Immature natural killer cell (primary cell): ENCODE results near the gene MVB12B. TPM values are rescaled to one million over a fixed set of nuclear protein-coding genes. Genes with fewer than 3 reads are reported as not detected.

Experiments
- DNase-seq, 3 donors: peaks; one replicate each; pipeline ENCODE4 v3.0.0; 2022; ENCODE audit warnings: mixed read lengths in 1 of 3
- H3K27ac Mint-ChIP-seq, 6 donors: one replicate each; pipeline ENCODE4 v1.8.0; 2020; ENCODE audit warnings: mixed read lengths in 6 of 6, mild to moderate bottlenecking in 5 of 6, inconsistent platforms in 4 of 6, moderate library complexity in 3 of 6
- H3K27me3 Mint-ChIP-seq, 3 donors: one replicate each; pipeline ENCODE4 v1.8.0; 2020 to 2021; ENCODE audit warnings: low read depth in 3 of 3, mild to moderate bottlenecking in 3 of 3, mixed read lengths in 3 of 3, moderate library complexity in 3 of 3, inconsistent platforms in 1 of 3
- H3K36me3 Mint-ChIP-seq, 3 donors: one replicate each; pipeline ENCODE4 v1.8.0; 2020; ENCODE audit warnings: mixed read lengths in 3 of 3, inconsistent platforms in 2 of 3, mild to moderate bottlenecking in 2 of 3
- H3K4me1 Mint-ChIP-seq, 2 donors: one replicate each; pipeline ENCODE4 v1.8.0; 2020; ENCODE audit warnings: inconsistent platforms in 2 of 2, mild to moderate bottlenecking in 2 of 2, mixed read lengths in 2 of 2, moderate library complexity in 1 of 2
- H3K4me3 Mint-ChIP-seq, 5 donors: one replicate each; pipeline ENCODE4 v1.8.0; 2020; ENCODE audit warnings: mild to moderate bottlenecking in 5 of 5, mixed read lengths in 5 of 5, inconsistent platforms in 3 of 5, moderate library complexity in 3 of 5
- H3K9me3 Mint-ChIP-seq, 6 donors: one replicate each; pipeline ENCODE4 v1.8.0; 2020; ENCODE audit warnings: mild to moderate bottlenecking in 6 of 6, mixed read lengths in 6 of 6, inconsistent platforms in 4 of 6, moderate library complexity in 3 of 6
- polyA plus RNA-seq, 3 donors: library from polyadenylated mRNA; unstranded; fragments of 300-500 nt; fragmentation: Illumina TruSeq; gene quantifications; one replicate each; pipeline ENCODE4 v1.2.3, GENCODE V29; 2021

MVB12B gene
- polyA plus RNA-seq, 3 donors from 2014 or later: 0.54 to 1.2 TPM; not detected in 1

DNA sequence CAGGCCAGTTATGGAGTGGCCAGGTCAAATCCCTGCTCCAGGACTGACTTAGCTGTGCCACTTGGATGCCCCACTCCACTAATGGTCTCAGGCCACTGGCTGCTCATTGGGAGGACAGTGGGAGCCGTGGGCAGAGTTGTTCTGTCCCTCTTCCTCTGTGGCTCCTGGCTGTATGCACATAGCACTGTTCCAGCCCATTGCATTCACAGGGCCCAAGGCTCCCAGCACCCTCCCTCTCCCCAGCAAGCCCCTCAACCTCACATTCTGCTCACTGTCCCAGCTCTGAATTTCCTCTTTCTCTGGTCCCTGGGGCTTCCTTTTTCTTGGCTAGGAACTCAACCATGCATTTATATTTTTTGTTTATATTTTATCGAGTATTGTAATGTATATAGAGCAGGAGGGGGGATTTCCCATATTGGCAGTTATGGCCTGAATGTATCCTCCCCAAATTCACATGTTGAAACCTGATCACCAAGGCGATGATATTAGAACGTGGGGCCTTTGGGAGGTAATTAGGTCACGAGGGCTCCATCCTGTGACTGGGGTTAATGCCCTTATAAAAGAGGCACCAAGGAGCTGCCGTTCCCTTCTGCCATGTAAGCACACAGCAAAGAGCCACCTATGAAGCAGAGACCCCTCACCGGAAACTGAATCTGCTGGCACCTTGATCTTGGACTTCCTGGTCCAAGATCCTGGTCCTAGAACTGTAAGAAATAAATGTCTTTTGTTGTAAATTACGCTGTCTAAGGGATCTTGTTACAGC, 17.0 kb upstream of the MVB12B start:
- no peaks in the 10 kb centered on the region for H3K36me3 Mint-ChIP-seq
- no peak for DNase-seq
- H3K27ac Mint-ChIP-seq: no peak overlapping the region
- peaks cover 0 to 4% (median 0%) of the 10 kb centered on the region in 3 donors for H3K27me3 Mint-ChIP-seq
- H3K4me3 Mint-ChIP-seq: no peak overlapping the region
- no peaks in the 10 kb centered on the region for H3K4me1 Mint-ChIP-seq
- no peaks in the 10 kb centered on the region for H3K9me3 Mint-ChIP-seq

- no peak overlapping the region for H3K27ac Mint-ChIP-seq
- DNase-seq: no peak
- no peaks in the 10 kb centered on the region for H3K36me3 Mint-ChIP-seq
- H3K4me1 Mint-ChIP-seq: peaks cover 0 to 2% of the 10 kb centered on the region in 2 donors
- no peak overlapping the region for H3K4me3 Mint-ChIP-seq
- H3K27me3 Mint-ChIP-seq: peaks cover 0 to 4% (median 4%) of the 10 kb centered on the region in 3 donors
- H3K9me3 Mint-ChIP-seq: no peaks in the 10 kb centered on the region
These were observed 13.8 kb upstream of the MVB12B start for GRCh38 chr9:126312584-126313551.

DNA sequence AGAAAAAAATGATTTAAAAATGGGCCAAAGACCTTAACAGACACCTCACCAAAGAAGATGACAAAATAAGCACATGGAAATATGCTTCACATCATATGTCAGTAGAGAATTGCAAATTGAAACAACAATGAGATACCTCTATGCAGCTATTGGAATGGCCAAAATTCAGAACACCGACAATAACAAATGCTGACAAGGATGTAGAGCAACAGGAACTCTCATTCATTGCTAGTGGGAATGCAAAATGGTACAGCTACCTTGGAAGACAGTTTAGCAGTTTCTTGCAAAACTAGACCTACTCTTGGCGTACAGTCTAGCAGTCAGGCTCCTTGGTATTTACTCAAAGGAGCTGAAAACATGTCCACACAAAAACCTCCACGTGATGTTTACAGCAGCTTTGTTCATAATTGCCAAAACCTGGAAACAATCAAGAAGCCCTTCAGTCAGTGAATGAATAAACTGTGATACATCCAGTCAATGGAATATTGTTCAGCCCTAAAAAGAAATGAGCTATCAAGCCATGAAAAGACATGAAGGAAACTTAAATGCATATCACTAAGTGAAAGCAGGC, 10.5 kb upstream of the MVB12B start:
- Mint-ChIP-seq H3K4me1 (peaks cover 0 to 3% of the 10 kb centered on the region in 2 donors), H3K36me3 (no peaks in the 10 kb centered on the region), H3K27me3 (peaks cover 0 to 8% (median 4%) of the 10 kb centered on the region in 3 donors), H3K9me3 (no peaks in the 10 kb centered on the region), H3K27ac (no peak overlapping the region), H3K4me3 (no peak overlapping the region)
- no peak for DNase-seq

GRCh38 chr9:126317513-126317912, 9.1 kb upstream of the MVB12B start:
- H3K4me1 Mint-ChIP-seq: peaks cover 0 to 3% of the 10 kb centered on the region in 2 donors
- H3K27me3 Mint-ChIP-seq: peaks cover 0 to 8% (median 4%) of the 10 kb centered on the region in 3 donors
- H3K9me3 Mint-ChIP-seq: no peaks in the 10 kb centered on the region
- DNase-seq: peak in 2 of 3 donors; percentile 21 to 41
- no peaks in the 10 kb centered on the region for H3K36me3 Mint-ChIP-seq
- H3K27ac Mint-ChIP-seq: no peak overlapping the region
- no peak overlapping the region for H3K4me3 Mint-ChIP-seq

DNA sequence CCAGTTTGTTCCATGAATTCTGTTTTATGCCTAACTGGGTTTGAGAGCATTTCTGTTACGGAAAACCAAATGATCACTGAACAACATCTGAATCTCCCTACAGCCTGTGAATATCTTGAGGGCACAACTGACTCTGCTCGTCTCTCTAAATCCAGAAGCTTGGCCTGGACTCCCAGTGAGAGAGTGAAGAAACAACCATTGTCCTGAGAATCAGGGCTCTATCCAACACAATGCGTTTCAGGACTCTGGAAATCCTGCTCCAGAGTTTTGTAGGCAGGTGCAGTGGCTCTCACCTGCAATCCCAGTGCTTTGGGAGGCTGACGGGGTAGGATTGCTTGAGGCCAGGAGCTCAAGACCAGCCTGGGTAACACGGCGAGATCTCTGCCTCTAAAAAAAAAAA, 7.8 kb upstream of the MVB12B start:
- Mint-ChIP-seq H3K4me1 (peaks cover 0 to 3% of the 10 kb centered on the region in 2 donors), H3K27ac (no peak overlapping the region), H3K27me3 (peaks cover 0 to 8% (median 4%) of the 10 kb centered on the region in 3 donors), H3K4me3 (no peak overlapping the region), H3K9me3 (peaks cover 0 to 3% (median 1%) of the 10 kb centered on the region in 6 donors), H3K36me3 (peaks cover 0 to 5% (median 3%) of the 10 kb centered on the region in 3 donors)
- DNase-seq: no peak

- Mint-ChIP-seq H3K4me3 (no peak overlapping the region), H3K27me3 (peaks cover 0 to 8% (median under 1%) of the 10 kb centered on the region in 3 donors), H3K4me1 (peaks cover 0 to 3% of the 10 kb centered on the region in 2 donors), H3K9me3 (peaks cover 0 to 9% (median 5%) of the 10 kb centered on the region in 6 donors), H3K36me3 (peaks cover 0 to 7% (median 6%) of the 10 kb centered on the region in 3 donors), H3K27ac (no peak overlapping the region)
- no peak for DNase-seq
These were observed 7.0 kb upstream of the MVB12B start for GRCh38 chr9:126319671-126320070.

GRCh38 chr9:126320158-126320922, 6.3 kb upstream of the MVB12B start:
- Mint-ChIP-seq H3K4me3 (no peak overlapping the region), H3K4me1 (peaks cover 0 to 3% of the 10 kb centered on the region in 2 donors), H3K36me3 (peaks cover 0 to 7% (median 6%) of the 10 kb centered on the region in 3 donors), H3K27me3 (peaks cover 0 to 4% (median 0%) of the 10 kb centered on the region in 3 donors), H3K9me3 (peaks cover 0 to 14% (median 5%) of the 10 kb centered on the region in 6 donors), H3K27ac (no peak overlapping the region)
- DNase-seq: no peak

DNA sequence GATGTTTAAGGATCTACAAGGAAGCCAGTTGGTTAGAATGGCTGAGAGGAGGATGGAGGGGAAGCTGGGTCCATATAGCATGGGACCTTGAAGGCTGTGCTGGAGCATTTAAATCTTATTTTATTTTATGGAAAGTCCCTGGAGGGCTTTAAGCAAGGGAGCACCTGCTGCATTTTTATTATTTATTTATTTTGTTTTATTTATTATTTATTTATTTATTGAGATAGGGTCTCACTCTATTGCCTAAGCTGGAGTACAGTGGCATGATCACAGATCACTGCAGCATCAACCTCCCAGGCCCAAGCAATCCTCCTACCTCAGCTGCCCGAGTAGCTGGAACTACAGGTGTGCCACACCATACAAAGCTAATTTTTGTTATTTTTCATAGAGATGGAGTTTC, 4.9 kb upstream of the MVB12B start:
- no peak overlapping the region for H3K27ac Mint-ChIP-seq
- no peak for DNase-seq
- peaks cover 0 to 6% (median 4%) of the 10 kb centered on the region in 3 donors for H3K27me3 Mint-ChIP-seq
- H3K9me3 Mint-ChIP-seq: peaks cover 0 to 14% (median 5%) of the 10 kb centered on the region in 6 donors
- peaks cover 0 to 7% (median 6%) of the 10 kb centered on the region in 3 donors for H3K36me3 Mint-ChIP-seq
- H3K4me3 Mint-ChIP-seq: no peak overlapping the region
- peaks cover 0 to 3% of the 10 kb centered on the region in 2 donors for H3K4me1 Mint-ChIP-seq

- no peak for DNase-seq
- peaks cover 9 to 10% of the 10 kb centered on the region in 2 donors for H3K4me1 Mint-ChIP-seq
- peak overlapping the region in 2 of 6 donors; percentile 32 to 71 for H3K27ac Mint-ChIP-seq
- peaks cover 0 to 14% (median 5%) of the 10 kb centered on the region in 6 donors for H3K9me3 Mint-ChIP-seq
- H3K36me3 Mint-ChIP-seq: peaks cover 0 to 7% (median 6%) of the 10 kb centered on the region in 3 donors
- peak overlapping the region; percentile 56 to 83 (median 80) for H3K4me3 Mint-ChIP-seq
- peaks cover 0 to 6% (median 4%) of the 10 kb centered on the region in 3 donors for H3K27me3 Mint-ChIP-seq
These were observed 808 bp upstream of the MVB12B start for GRCh38 chr9:126325821-126326220.

DNA sequence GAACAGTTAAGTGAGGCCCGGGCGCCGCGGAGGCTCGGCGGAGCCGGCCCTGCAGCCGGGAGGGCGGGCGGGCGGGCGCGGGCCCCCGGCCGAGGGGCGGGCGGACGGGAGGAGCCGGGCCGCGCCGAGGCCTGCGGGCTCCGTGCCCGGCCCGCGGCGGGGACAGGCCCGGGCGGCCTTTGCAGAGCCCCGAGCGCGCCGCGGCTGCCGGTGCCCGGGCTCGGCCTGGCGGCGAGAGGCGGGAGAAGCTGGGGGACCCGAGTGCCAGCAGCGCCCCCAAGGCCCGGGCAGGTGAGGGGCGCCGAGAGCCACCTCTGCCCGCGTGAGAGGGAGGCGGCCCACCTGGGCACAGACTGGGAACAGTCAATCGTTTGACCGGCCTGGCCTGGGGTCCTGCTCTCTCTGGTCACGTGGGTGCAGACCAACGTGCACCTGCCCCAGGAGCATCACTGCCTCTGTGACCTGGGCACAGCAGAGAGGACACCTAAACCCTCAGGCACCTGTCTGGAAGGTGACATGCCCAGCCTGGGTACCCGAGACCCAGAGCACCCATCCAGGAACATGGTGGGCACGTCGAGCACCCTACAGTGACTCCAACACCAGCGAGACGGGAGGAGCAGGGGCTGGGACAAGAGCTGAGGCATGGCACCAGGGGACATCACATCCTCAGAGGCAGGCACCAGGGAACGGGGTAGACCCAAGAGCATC, 531 bp downstream of the MVB12B start:
- peaks cover 0 to 14% (median 5%) of the 10 kb centered on the region in 6 donors for H3K9me3 Mint-ChIP-seq
- peak in 2 of 3 donors; percentile 4 to 10 for DNase-seq
- H3K4me3 Mint-ChIP-seq: peak overlapping the region; percentile 72 to 85 (median 77)
- peak overlapping the region in 3 of 6 donors; percentile 34 to 75 (median 74) for H3K27ac Mint-ChIP-seq
- H3K36me3 Mint-ChIP-seq: peaks cover 0 to 7% (median 6%) of the 10 kb centered on the region in 3 donors
- peaks cover 9 to 10% of the 10 kb centered on the region in 2 donors for H3K4me1 Mint-ChIP-seq
- H3K27me3 Mint-ChIP-seq: peaks cover 2 to 6% (median 4%) of the 10 kb centered on the region in 3 donors

GRCh38 chr9:126327714-126328185, 1.1 kb downstream of the MVB12B start:
- Mint-ChIP-seq H3K27me3 (peaks cover 2 to 6% (median 5%) of the 10 kb centered on the region in 3 donors), H3K4me1 (peaks cover 9 to 10% of the 10 kb centered on the region in 2 donors), H3K4me3 (peak overlapping the region; percentile 72 to 85 (median 77)), H3K27ac (peak overlapping the region in 4 of 6 donors; percentile 29 to 75 (median 54)), H3K9me3 (peaks cover 0 to 14% (median 5%) of the 10 kb centered on the region in 6 donors), H3K36me3 (peaks cover 0 to 7% (median 6%) of the 10 kb centered on the region in 3 donors)
- DNase-seq: peak in 1 of 3 donors; percentile 7

DNA sequence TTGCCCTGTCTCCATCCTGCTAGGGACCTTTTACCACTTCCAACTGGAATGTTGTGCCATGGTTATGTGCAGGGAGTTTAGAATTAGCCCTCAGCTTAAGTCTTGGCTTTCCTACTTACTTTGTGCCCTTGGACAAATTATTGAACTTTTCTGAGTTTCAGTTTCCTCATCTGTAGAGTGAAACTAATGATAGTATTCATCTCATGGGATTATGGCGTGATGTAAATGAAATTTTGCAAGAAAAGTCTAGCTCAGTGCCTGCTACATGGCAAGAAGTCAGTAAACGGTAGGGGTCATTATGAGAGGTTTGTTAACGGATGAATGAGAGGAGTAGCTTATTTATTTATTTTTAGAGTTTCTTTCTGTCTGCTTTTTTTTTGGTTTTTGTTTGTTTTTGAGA, 1.8 kb downstream of the MVB12B start:
- H3K27me3 Mint-ChIP-seq: peaks cover 2 to 6% (median 5%) of the 10 kb centered on the region in 3 donors
- peaks cover 0 to 14% (median 5%) of the 10 kb centered on the region in 6 donors for H3K9me3 Mint-ChIP-seq
- peaks cover 0 to 7% (median 5%) of the 10 kb centered on the region in 3 donors for H3K36me3 Mint-ChIP-seq
- peak overlapping the region in 2 of 6 donors; percentile 74 to 75 for H3K27ac Mint-ChIP-seq
- H3K4me1 Mint-ChIP-seq: peaks cover 9 to 10% of the 10 kb centered on the region in 2 donors
- H3K4me3 Mint-ChIP-seq: peak overlapping the region; percentile 72 to 85 (median 77)
- no peak for DNase-seq
